HCT116 (cell line): ENCODE data around the gene SEC24D. TPM values are rescaled to one million over a fixed set of nuclear protein-coding genes. Genes with fewer than 3 reads are reported as not detected.

Experiments
- ATAC-seq: fragments of 200-7000 bp; cut with Tn5 transposase; 2 replicates; pipeline ENCODE4 v1.9.1; 2020; ENCODE audit warnings: mild to moderate bottlenecking, moderate library complexity
- BruUV-seq: library from RNA; stranded (reverse); fragments of 400-500 nt; replicated peaks from 2 replicates; lab custom pipeline; 2021; lab: Mats Ljungman, UMichigan
- CTCF ChIA-PET: fragments of 300-600 bp; sonication (Branson Sonifier 250); formaldehyde crosslinking; loops from one replicate; lab custom pipeline; 2021; ENCODE audit warnings: antibody characterized with exemption; lab: Charles Lee
- POLR2A ChIA-PET: fragments of 300-600, 350-600 bp; sonication (Branson Sonifier 250); formaldehyde crosslinking; loops from one replicate; lab custom pipeline; 2021; ENCODE audit warnings: antibody characterized with exemption; lab: Charles Lee
- RAD21 ChIA-PET, 2 experiments: fragments of 300-600 bp; sonication (Branson Sonifier 250); formaldehyde crosslinking; loops; one replicate each; lab custom pipeline; 2023; ENCODE audit warnings: low total read pairs in 2 of 2; ENCODE audit not compliant: uncharacterized antibody in 2 of 2, unreplicated experiment in 2 of 2, low non-redundant PET in 1 of 2; lab: Charles Lee
- DNase-seq: peaks from one replicate; pipeline ENCODE4 v3.0.0-alpha.2; 2010; ENCODE audit warnings: low read depth, low spot score
- H2AFZ ChIP-seq: fragments of 200-600 bp; shearing (Covaris generic), sonication (generic); 2 replicates; pipeline ENCODE4 v1.6.1; 2017; ENCODE audit warnings: low read depth, mixed run types, mixed read lengths, antibody characterized with exemption, low read length; ENCODE audit not compliant: poor library complexity, severe bottlenecking
- H3K27ac ChIP-seq: 2 replicates; pipeline ENCODE4 v1.5.1; 2012; ENCODE audit warnings: low read depth, low read length
- H3K27me3 ChIP-seq: fragments of 200-600 bp; sonication (generic); 2 replicates; pipeline ENCODE4 v1.6.1; 2016; ENCODE audit warnings: mixed run types, low read length, mixed read lengths; ENCODE audit not compliant: insufficient read depth
- H3K36me3 ChIP-seq, 2 experiments: fragments of 200-500 bp in 1 of 2; fragments of 200-600 bp in 1 of 2; sonication (Bioruptor generic) in 1 of 2; sonication (generic) in 1 of 2; 2 replicates each; pipeline versions ENCODE4 v1.5.1 to v1.6.1; 2014 to 2016; ENCODE audit warnings: low read length in 2 of 2, inconsistent platforms in 1 of 2, mixed read lengths in 1 of 2, mixed run types in 1 of 2; ENCODE audit not compliant: insufficient read depth in 2 of 2, control insufficient read depth in 1 of 2
- H3K4me1 ChIP-seq, 2 experiments: fragments of 200-600 bp in 1 of 2; sonication (generic) in 1 of 2; 2 replicates each; pipeline versions ENCODE4 v1.5.1 to v1.6.1; 2012 to 2017; ENCODE audit warnings: low read length in 2 of 2, inconsistent platforms in 1 of 2, mild to moderate bottlenecking in 1 of 2, mixed read lengths in 1 of 2, mixed run types in 1 of 2, moderate library complexity in 1 of 2; ENCODE audit not compliant: insufficient read depth in 2 of 2, control insufficient read depth in 1 of 2
- H3K4me2 ChIP-seq: fragments of 200-600 bp; sonication (generic); 2 replicates; pipeline ENCODE4 v1.6.1; 2017; ENCODE audit warnings: mixed run types, low read length, mixed read lengths
- H3K4me3 ChIP-seq, 2 experiments: fragments of 200-600 bp in 1 of 2; sonication (generic) in 1 of 2; replicated peaks in 1 of 2; 2 replicates each; pipeline ENCODE4 v1.5.1; 2011 to 2016; ENCODE audit warnings: low read length in 2 of 2, control low read depth in 1 of 2, low read depth in 1 of 2, mild to moderate bottlenecking in 1 of 2, mixed read lengths in 1 of 2, mixed run types in 1 of 2
- H3K79me2 ChIP-seq: fragments of 200-600 bp; sonication (generic); 2 replicates; pipeline ENCODE4 v1.6.1; 2017; ENCODE audit warnings: mild to moderate bottlenecking, mixed run types, low read length, moderate library complexity, mixed read lengths; ENCODE audit not compliant: insufficient read depth
- H3K9ac ChIP-seq: fragments of 200-600 bp; sonication (generic); 2 replicates; pipeline ENCODE4 v1.6.1; 2016; ENCODE audit warnings: low read length, mixed read lengths
- H3K9me2 ChIP-seq: fragments of 200-600 bp; sonication (generic), shearing (Covaris generic); 2 replicates; pipeline ENCODE4 v1.6.1; 2017; ENCODE audit warnings: mixed run types, mild to moderate bottlenecking, moderate library complexity; ENCODE audit not compliant: insufficient read depth
- H3K9me3 ChIP-seq, 2 experiments: fragments of 200-500 bp in 1 of 2; fragments of 200-600 bp in 1 of 2; sonication (Bioruptor generic) in 1 of 2; sonication (generic) in 1 of 2; 2 replicates each; pipeline ENCODE4 v1.6.1; 2014 to 2017; ENCODE audit warnings: low read length in 2 of 2, mixed read lengths in 2 of 2, inconsistent platforms in 1 of 2, low read depth in 1 of 2, mild to moderate bottlenecking in 1 of 2, mixed run types in 1 of 2, moderate library complexity in 1 of 2; ENCODE audit not compliant: control insufficient read depth in 1 of 2, insufficient read depth in 1 of 2
- H4K20me1 ChIP-seq: fragments of 200-600 bp; sonication (generic), shearing (Covaris generic); 2 replicates; pipeline ENCODE4 v1.6.1; 2017; ENCODE audit warnings: mixed run types, mild to moderate bottlenecking, moderate library complexity; ENCODE audit not compliant: insufficient read depth
- CEBPB ChIP-seq: IDR thresholded peaks from 2 replicates; pipeline ENCODE4 v1.6.1; 2012; ENCODE audit warnings: low read depth
- EGR1 ChIP-seq: IDR thresholded peaks from 2 replicates; pipeline ENCODE4 v1.6.1; 2012; ENCODE audit warnings: low read depth
- ELF1 ChIP-seq: IDR thresholded peaks from 2 replicates; pipeline ENCODE4 v1.6.1; 2012; ENCODE audit warnings: low read depth, borderline replicate concordance
- EZH2 ChIP-seq: fragments of 200-600 bp; sonication (generic); IDR thresholded peaks from 2 replicates; pipeline ENCODE4 v1.6.1; 2017; ENCODE audit warnings: antibody characterized with exemption, mixed run types
- POLR2AphosphoS5 ChIP-seq: IDR thresholded peaks from 2 replicates; pipeline ENCODE4 v1.6.1; 2011; ENCODE audit warnings: mild to moderate bottlenecking, low read depth, low read length, moderate library complexity
- RAD21 ChIP-seq: IDR thresholded peaks from 2 replicates; pipeline ENCODE4 v1.6.1; 2012; ENCODE audit warnings: low read depth, mild to moderate bottlenecking
- SIN3A ChIP-seq: IDR thresholded peaks from 2 replicates; pipeline ENCODE4 v1.6.1; 2012; ENCODE audit warnings: low read depth
- SP1 ChIP-seq: IDR thresholded peaks from 2 replicates; pipeline ENCODE4 v1.6.1; 2012; ENCODE audit warnings: low read depth
- YY1 ChIP-seq: IDR thresholded peaks from 2 replicates; pipeline ENCODE4 v1.6.1; 2011; ENCODE audit warnings: low read length, low read depth, moderate library complexity, mild to moderate bottlenecking; ENCODE audit not compliant: insufficient replicate concordance; ENCODE audit errors: extremely low read depth
- ZBTB33 ChIP-seq: IDR thresholded peaks from 2 replicates; pipeline ENCODE4 v1.6.1; 2011; ENCODE audit warnings: mild to moderate bottlenecking, low read length, moderate library complexity; ENCODE audit not compliant: insufficient replicate concordance; ENCODE audit errors: extremely low read depth
- ZNF274 ChIP-seq: fragments of 200-500 bp; sonication (Bioruptor generic); IDR thresholded peaks from 2 replicates; pipeline ENCODE4 v1.6.1; 2014; ENCODE audit warnings: mild to moderate bottlenecking, low read depth, low read length, inconsistent platforms
- intact Hi-C: fragments of 100-400 bp; cut with micrococcal nuclease; formaldehyde crosslinking; loops from 2 replicates; pipeline ENCODE4 v1.10.0; 2022
- total RNA-seq: library from RNA; stranded (reverse); gene quantifications from one replicate; pipeline ENCODE4 v1.2.1, GENCODE V29; 2021; ENCODE audit not compliant: unreplicated experiment
- TF ChIP-seq, protein P1 (sequence below): IDR thresholded peaks from 2 replicates; pipeline ENCODE4 v1.6.1; 2012; ENCODE audit warnings: low read depth

The SEC24D gene
- total RNA-seq, 1 experiment from 2014 or later = 28.5 TPM

GRCh38 chr4:118751629-118752323, 84.2 kb downstream of the SEC24D start (continued):
- TF ChIP-seq, protein P1, sequence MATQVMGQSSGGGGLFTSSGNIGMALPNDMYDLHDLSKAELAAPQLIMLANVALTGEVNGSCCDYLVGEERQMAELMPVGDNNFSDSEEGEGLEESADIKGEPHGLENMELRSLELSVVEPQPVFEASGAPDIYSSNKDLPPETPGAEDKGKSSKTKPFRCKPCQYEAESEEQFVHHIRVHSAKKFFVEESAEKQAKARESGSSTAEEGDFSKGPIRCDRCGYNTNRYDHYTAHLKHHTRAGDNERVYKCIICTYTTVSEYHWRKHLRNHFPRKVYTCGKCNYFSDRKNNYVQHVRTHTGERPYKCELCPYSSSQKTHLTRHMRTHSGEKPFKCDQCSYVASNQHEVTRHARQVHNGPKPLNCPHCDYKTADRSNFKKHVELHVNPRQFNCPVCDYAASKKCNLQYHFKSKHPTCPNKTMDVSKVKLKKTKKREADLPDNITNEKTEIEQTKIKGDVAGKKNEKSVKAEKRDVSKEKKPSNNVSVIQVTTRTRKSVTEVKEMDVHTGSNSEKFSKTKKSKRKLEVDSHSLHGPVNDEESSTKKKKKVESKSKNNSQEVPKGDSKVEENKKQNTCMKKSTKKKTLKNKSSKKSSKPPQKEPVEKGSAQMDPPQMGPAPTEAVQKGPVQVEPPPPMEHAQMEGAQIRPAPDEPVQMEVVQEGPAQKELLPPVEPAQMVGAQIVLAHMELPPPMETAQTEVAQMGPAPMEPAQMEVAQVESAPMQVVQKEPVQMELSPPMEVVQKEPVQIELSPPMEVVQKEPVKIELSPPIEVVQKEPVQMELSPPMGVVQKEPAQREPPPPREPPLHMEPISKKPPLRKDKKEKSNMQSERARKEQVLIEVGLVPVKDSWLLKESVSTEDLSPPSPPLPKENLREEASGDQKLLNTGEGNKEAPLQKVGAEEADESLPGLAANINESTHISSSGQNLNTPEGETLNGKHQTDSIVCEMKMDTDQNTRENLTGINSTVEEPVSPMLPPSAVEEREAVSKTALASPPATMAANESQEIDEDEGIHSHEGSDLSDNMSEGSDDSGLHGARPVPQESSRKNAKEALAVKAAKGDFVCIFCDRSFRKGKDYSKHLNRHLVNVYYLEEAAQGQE = no peak
- no peak for TF ChIP-seq EGR1
- TF ChIP-seq YY1 = no peak
- TF ChIP-seq ZNF274 = no peak
- no peak for TF ChIP-seq RAD21
- no peak for TF ChIP-seq EZH2
- TF ChIP-seq ELF1 = no peak
- TF ChIP-seq CEBPB = no peak
- TF ChIP-seq, all 23 proteins: peak for 0

DNA sequence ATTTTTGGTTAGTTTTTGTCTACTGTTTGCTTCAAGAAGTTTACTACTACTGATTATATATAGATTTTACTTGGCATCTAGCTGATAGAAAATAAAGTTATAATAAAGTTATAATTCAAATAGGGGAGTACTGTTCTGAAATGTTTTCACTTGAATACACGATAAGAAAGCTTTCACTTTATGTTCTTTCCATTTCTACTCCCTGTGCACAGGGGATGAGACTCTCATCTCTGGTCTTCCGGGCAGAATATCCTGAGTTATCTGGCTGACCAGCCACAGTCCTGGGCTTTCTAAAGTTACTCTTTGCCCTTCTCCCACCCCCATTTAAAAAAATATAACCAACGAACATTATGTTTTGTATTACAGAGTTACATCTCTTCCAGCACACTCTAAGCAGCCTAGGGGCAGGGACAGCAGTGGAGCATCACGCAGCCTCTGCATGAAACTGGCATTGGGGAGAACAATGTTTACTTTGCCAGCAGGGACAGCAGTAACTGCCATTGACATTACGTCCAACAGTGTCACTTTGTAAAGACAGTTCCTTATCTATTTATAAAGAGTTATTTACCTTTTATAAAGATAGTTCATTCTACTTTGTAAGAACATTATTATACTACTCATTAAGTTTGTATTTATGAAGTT, 86.5 kb downstream of the SEC24D start:
- POLR2A ChIA-PET = no interaction called here
- RAD21 ChIA-PET = no interaction called here
- TF ChIP-seq SIN3A (no peak), RAD21 (no peak), POLR2AphosphoS5 (no peak), SP1 (no peak), ZBTB33 (no peak)
- TF ChIP-seq, protein P1 = no peak

More for the DNA sequence above, 86.5 kb downstream of the SEC24D start:
- DNase-seq (no peak), ATAC-seq (no peak)
- Histone ChIP-seq H3K27ac (no peak overlapping the region), H3K4me1 (no peaks in the 10 kb centered on the region), H3K9ac (no peak overlapping the region), H3K79me2 (no peaks in the 10 kb centered on the region), H3K36me3 (peaks cover 0 to 5% of the 10 kb centered on the region in 2 experiments; a peak in 1 of 4 replicates), H3K4me2 (no peak overlapping the region), H3K27me3 (no peaks in the 10 kb centered on the region), H3K4me3 (no peak overlapping the region), H4K20me1 (no peaks in the 10 kb centered on the region), H3K9me3 (no peaks in the 10 kb centered on the region), H2AFZ (no peak overlapping the region), H3K9me2 (no peaks in the 10 kb centered on the region)
- no TSS peak for BruUV-seq
- intact Hi-C loops = no loop called here
- CTCF ChIA-PET = no interaction called here
